Skin epidermis (tissue), 12 donors: ENCODE data around the gene FFAR3.
"Not testable (repeated sequence)": the region's sequence is repeated elsewhere in the genome, so short reads cannot be mapped to it uniquely, and the experiment has no call there.

Source experiments
- H3K27ac ChIP-seq, 21 experiments: fragments of 200-600 bp; sonication (generic) in 11 of 21; one replicate each; pipeline ENCODE4 v1.5.0; 2020; ENCODE audit warnings: mild to moderate bottlenecking in 3 of 21, inconsistent platforms in 2 of 21, moderate library complexity in 2 of 21
- H3K4me3 ChIP-seq, 7 experiments: fragments of 200-600 bp; sonication (generic) in 2 of 7; one replicate each; pipeline ENCODE4 v1.5.0; 2020; ENCODE audit warnings: inconsistent platforms in 2 of 7, mild to moderate bottlenecking in 2 of 7, moderate library complexity in 1 of 7

FFAR3 gene

DNA sequence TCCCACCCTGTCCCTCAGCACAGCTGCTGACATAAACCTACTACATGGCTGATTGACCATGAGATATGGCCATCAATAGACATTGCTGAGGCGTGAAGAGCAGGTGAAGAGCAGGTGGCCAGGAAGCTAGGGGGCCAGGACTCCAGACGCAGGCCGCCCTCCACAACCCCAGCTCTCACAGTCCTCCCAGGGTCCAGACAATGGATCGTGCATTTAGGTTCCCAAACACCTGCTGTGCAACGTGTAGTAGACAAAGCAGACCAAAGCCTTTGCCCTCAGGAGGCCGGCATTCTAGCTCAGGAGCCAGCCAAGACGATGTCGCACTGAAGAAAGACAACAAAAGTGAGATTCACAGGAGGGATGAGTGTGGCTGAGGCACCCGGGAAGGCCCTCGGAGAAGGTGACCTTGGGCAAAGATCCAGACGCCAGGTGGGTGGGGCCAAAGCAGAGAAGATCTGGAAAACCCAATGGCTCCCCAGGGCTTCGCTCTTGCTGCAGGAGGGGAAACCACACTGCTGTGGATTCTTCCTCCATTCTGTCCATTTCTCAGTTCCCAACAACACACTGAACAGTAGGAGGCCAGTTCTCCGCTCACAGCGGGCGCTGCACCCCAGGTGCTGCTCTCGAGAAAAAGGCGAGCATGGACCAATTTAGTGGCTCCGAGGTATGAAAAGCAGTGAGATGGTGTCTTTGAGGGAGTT, 9.2 kb upstream of the FFAR3 start:
- H3K4me3 ChIP-seq = no peak overlapping the region

DNA sequence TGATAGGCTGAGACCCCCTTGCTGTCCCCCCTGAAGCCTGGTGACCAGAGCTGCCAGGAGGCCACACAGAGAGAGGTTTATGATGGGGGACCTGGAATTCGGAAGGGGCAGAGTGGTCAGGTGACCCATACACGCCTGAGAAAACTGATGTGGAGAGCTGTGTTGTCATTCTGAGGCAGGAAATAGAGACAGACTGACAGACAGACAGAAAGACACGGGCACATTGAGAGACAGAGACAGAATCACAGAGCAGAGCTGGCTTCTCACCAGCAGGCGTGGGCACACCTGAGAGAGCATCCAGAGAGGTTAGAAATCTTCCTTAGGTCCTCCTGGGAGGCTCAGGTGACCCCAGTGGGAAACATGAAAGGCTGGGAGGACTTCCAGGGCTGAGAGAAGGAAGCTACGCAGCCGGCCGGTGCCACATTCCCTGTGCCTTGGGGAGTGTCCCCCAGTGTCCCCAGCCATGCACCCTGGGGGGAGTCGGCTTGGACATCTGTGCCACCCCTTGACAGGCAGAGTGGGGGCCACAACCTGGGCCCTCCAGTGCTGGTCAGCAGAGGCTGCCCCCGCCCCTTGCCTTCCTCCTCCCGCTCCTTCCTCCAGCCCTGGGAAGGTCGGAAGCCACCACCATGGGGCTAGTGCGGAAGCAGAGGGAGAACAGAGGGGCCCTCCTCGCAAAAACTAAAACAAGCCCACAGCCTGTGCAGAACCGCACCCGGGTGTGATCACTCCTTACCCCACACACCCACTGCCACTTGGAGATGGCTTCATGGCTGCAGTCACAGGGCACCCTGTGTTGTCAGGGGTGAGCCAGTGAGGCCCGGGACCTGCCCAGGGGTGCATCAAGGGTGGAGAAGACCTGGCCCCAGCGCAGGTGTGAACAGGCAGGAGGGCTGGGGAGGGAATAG, 8.4 kb upstream of the FFAR3 start:
- Histone ChIP-seq H3K4me3 (no peak overlapping the region), H3K27ac (no peak overlapping the region)

More for the DNA sequence above, 9.2 kb upstream of the FFAR3 start:
- H3K27ac ChIP-seq = no peak overlapping the region

GRCh38 chr19:35350591-35350990, 7.7 kb upstream of the FFAR3 start:
- H3K4me3 ChIP-seq = no peak overlapping the region
- no peak overlapping the region for H3K27ac ChIP-seq

- Histone ChIP-seq H3K4me3 (no peak overlapping the region), H3K27ac (peak overlapping the region in 1 of 21 experiments; percentile 5)
Observed at GRCh38 chr19:35351411-35352176, 6.7 kb upstream of the FFAR3 start.

DNA sequence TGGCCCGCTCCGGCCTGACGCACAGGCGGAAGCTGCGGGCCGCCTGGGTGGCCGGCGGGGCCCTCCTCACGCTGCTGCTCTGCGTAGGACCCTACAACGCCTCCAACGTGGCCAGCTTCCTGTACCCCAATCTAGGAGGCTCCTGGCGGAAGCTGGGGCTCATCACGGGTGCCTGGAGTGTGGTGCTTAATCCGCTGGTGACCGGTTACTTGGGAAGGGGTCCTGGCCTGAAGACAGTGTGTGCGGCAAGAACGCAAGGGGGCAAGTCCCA, 6.1 kb upstream of the FFAR3 start:
- no peak overlapping the region for H3K4me3 ChIP-seq
- peak overlapping the region in 1 of 21 experiments; percentile 5 for H3K27ac ChIP-seq

DNA sequence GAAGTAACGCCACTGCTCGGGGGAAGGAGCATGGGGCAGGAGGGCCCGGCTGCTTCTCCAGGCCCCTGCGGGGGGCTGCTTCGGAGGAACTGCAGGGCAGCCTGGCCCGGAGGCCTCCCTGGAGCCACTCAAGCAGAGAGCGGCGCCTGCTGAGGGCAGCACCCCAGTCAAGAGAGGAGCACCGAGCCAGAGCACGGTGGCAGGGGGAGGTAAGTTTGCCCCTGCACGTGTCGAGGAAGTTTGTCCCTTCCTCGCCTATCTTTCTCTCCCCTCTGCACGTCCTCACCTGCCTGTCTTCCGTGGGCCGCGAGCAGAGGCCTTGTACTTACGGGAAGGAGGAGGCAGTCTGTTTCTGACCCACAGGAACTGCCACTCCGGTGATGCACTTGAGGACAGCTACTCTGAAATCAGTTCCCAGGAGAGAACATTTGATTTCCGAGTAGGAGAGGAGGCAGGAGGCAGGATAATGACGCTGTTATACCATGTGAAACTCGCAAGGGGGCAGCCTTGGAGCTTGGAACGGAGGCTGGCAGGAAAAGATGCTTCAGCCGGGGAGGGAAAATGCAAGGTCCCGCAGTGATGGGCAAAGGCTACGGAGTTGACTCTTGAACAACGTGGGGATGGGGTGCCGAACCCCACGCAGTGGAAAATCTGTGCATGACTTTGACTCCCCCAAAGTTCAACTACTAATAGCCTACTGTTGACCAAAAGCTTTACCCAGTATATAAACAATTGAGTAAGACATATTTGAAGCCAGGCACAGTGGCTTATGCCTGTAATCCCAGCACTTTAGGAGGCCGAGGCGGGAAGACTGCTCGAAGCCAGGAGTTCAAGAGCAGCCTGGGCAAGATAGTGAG, 5.6 kb upstream of the FFAR3 start:
- Histone ChIP-seq H3K4me3 (no peak overlapping the region), H3K27ac (peak overlapping the region in 1 of 21 experiments; percentile 5)

DNA sequence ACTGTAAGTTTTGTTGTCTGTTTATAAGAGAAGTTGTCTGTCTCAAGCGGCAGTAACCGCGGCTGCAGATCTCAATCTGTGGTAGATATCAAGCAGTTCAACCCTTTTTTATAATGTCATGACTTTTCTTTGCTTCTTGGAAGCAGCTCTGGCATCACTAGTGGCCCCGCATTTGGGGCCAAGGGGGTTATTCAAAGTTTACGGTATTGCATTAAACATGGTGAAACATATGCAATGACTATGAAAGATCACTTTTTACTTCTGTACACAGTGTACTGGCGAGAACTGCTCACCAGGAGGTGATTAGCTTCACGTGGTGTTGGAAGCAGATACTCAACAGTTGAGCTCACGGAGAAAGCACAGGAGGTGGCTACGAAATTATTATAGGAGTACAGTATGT, 4.6 kb upstream of the FFAR3 start:
- H3K4me3 ChIP-seq = no peak overlapping the region
- no peak overlapping the region for H3K27ac ChIP-seq

- Histone ChIP-seq H3K4me3 (no peak overlapping the region), H3K27ac (no peak overlapping the region)
Observed at GRCh38 chr19:35354898-35355297, 3.4 kb upstream of the FFAR3 start.

DNA sequence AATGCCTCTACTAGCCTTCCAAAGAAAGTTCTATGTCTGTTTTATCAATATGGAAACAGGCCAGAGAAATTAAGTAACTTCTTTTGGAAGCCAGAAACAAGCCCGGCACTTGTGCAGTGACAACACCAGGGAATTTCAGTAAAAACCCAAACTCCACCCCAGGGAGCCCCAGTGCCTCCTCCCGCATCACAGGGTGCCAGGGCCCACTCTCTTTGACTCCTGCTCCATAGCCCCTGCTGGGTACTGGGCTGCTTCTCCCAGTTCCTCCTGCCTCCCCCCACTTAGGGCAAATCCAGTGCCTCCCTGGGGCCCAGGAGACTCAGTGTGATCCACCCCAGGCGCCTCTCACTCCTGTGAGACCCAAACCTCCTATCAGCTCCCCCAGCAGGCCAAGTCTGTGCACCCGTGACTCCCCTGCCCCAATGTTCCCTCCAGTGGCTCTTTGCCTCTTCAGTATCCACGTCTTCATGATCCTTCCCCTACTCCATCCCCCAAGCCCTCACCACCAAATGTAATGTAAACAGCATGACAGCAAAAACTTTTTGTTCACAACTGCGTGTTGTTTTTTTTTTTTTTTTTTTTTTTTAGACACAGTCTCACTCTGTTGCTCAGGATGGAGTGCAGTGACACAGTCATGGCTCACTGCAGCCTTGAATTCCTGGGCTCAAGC, 2.3 kb upstream of the FFAR3 start:
- Histone ChIP-seq H3K27ac (no peak overlapping the region), H3K4me3 (no peak overlapping the region)

GRCh38 chr19:35358834-35359233, 574 bp downstream of the FFAR3 start:
- not testable (repeated sequence) for H3K27ac ChIP-seq, H3K4me3 ChIP-seq

DNA sequence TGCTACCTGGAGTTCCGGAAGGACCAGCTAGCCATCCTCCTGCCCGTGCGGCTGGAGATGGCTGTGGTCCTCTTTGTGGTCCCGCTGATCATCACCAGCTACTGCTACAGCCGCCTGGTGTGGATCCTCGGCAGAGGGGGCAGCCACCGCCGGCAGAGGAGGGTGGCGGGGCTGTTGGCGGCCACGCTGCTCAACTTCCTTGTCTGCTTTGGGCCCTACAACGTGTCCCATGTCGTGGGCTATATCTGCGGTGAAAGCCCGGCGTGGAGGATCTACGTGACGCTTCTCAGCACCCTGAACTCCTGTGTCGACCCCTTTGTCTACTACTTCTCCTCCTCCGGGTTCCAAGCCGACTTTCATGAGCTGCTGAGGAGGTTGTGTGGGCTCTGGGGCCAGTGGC, 1.1 kb downstream of the FFAR3 start:
- not testable (repeated sequence) for H3K27ac ChIP-seq, H3K4me3 ChIP-seq

- not testable (repeated sequence) for H3K4me3 ChIP-seq, H3K27ac ChIP-seq
Observed at GRCh38 chr19:35360081-35360480, 1.8 kb downstream of the FFAR3 start.

DNA sequence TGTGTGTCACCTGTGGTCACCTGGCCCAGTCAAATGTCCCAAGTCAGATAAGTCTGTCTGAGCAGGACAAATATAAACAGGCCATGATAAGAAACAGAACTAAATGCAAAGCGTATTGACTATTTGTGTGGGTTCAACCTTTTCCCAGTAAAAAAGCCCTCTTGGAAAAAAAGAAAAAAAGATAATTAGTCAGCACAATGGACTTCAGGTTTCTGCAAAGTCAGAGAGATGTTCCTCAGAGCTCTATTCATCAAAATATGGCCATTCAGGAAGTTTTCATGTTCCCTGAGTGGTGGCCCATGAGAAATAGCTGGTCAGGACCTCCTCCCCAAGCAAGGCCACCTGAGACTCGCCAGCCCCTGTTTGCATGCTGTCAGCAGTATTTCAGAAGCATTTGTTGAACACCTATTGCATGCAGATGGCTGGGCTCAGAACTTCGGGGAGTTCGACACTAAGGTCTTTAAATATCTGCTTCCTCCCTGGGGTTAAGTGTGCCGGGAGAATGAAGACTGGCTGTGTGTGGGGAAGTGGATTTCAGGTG, 2.7 kb downstream of the FFAR3 start:
- Histone ChIP-seq H3K27ac (no peak overlapping the region), H3K4me3 (no peak overlapping the region)

DNA sequence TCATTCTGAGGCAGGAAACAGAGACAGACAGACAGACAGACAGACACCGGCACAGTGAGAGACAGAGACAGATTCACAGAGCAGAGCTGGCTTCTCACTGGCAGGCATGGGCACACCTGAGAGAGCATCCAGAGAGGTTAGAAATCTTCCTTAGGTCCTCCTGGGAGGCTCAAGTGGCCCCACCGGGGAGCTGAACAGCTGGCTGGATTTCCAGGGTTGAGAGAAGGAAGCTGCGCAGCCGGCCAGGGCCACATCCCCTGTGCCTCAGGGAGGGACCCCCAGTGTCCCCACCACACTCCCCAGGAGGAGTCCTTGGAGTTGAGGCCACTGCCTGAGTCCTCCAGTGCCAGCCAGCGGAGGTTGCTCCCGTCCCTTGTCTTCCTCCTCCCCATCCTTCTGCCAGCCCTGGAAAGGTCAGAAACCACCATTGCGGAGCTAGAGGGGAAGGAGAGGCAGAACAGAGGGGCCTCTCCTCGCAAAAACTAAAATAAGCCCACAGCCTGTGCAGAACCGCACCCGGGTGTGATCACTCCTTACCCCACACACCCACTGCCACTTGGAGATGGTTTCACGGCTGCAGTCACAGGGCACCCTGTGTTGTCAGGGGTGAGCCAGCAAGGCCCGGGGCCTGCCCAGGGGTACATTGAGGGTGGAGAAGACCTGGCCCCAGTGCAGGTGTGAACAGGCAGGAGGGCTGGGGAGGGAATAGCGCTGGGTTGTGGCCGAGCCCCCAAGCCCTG, 4.2 kb downstream of the FFAR3 start:
- no peak overlapping the region for H3K4me3 ChIP-seq
- no peak overlapping the region for H3K27ac ChIP-seq

DNA sequence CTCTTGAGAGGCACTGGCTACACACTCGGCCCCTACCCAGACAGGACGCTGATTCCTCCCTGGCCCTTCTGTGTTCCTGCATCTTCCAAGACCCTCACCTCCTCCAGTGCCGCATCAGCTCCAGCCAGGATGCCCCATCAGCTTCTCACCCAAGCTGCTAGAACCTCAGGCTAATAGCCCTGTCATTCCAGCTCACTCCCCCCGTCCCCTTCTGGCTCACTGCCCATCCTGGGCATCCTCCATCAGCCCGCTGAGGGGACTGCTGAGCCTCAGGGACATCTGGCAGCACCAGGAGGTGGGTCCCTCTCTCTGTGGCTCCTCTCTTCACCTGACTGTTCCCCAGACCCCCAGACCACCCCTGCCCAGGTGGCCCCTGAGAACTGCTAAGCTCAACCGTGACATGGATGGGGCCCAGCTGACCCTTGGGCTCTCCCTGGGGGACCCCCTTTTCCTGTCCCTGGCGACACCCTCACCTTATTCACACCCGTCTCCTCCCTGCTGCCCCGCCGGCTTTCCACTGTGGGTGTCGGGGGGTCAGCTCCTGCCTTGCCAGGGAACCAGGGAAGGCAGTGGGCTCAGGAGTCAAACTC, 4.8 kb downstream of the FFAR3 start:
- Histone ChIP-seq H3K27ac (no peak overlapping the region), H3K4me3 (no peak overlapping the region)

DNA sequence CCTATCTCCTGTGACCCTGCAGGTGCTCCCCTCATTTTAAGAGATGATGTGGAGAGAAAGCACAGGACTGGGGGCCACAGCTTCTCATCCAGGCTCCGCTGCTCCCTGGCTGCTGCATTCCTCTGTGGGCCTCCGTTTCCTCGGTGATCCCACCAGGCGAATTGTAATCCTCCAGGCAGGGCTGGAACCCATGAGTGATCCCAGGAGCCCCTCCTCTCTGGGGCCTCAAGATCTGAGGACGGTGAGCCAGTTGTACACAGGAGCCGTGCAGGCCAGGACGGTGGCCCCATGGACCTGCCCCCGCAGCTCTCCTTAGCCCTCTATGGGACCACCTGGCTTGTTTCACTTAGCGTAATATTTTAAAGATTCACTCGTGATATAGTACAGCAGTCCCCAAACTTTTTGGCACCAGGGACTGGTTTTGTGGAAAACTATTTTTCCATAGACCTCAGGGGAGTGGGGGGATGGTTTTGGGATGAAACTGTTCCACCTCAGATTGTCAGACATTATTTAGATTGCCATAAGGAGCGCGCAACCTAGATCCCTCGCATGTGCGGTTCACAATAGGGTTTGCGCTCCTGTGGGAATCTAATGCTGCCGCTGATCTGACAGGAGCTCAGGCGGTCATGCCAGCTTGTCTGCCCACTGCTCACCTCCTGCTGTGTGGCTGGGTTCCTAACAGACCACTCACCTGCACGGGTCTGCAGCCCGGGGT, 5.6 kb downstream of the FFAR3 start:
- Histone ChIP-seq H3K4me3 (no peak overlapping the region), H3K27ac (no peak overlapping the region)

- no peak overlapping the region for H3K4me3 ChIP-seq
- no peak overlapping the region for H3K27ac ChIP-seq
Observed at GRCh38 chr19:35365303-35365702, 7.0 kb downstream of the FFAR3 start.
